H9 (cell line): ENCODE results near the gene LPAR6. TPM values are rescaled to one million over a fixed set of nuclear protein-coding genes. Genes with fewer than 3 reads are reported as not detected.

Experiments used
- DNase-seq: peaks from one replicate; pipeline ENCODE4 v3.0.0-alpha.2; 2017
- H2AFZ ChIP-seq: one replicate; pipeline ENCODE4 v1.6.1; 2013; ENCODE audit warnings: mild to moderate bottlenecking, low read length, control low read depth, moderate library complexity
- H2AK5ac ChIP-seq: 2 replicates; pipeline ENCODE4 v1.6.1; 2013; ENCODE audit warnings: low read length, control low read depth, mixed read lengths; ENCODE audit not compliant: insufficient read length
- H2BK120ac ChIP-seq: one replicate; pipeline ENCODE4 v1.6.1; 2013; ENCODE audit warnings: low read depth, mild to moderate bottlenecking, low read length, control low read depth, inconsistent platforms; ENCODE audit not compliant: poor library complexity, severe bottlenecking
- H2BK12ac ChIP-seq: 2 replicates; pipeline ENCODE4 v1.6.1; 2013; ENCODE audit warnings: low read length, control low read depth, mixed read lengths, low read depth; ENCODE audit not compliant: insufficient read length
- H2BK15ac ChIP-seq: 2 replicates; pipeline ENCODE4 v1.6.1; 2013; ENCODE audit warnings: low read depth, low read length, control low read depth
- H2BK20ac ChIP-seq: one replicate; pipeline ENCODE4 v1.6.1; 2013; ENCODE audit warnings: low read depth, mild to moderate bottlenecking, low read length, control low read depth, inconsistent platforms; ENCODE audit not compliant: poor library complexity, severe bottlenecking
- H2BK5ac ChIP-seq: 2 replicates; pipeline ENCODE4 v1.6.1; 2013; ENCODE audit warnings: low read length, control low read depth, mixed read lengths; ENCODE audit not compliant: insufficient read length
- H3K14ac ChIP-seq: 2 replicates; pipeline ENCODE4 v1.6.1; 2013; ENCODE audit warnings: low read length, control low read depth; ENCODE audit not compliant: insufficient read depth
- H3K18ac ChIP-seq: 2 replicates; pipeline ENCODE4 v1.6.1; 2013; ENCODE audit warnings: low read depth, mild to moderate bottlenecking, mixed read lengths, low read length, control low read depth; ENCODE audit not compliant: insufficient read length
- H3K23ac ChIP-seq: 2 replicates; pipeline ENCODE4 v1.6.1; 2013; ENCODE audit warnings: low read length, control low read depth, mixed read lengths, low read depth; ENCODE audit not compliant: insufficient read length
- H3K23me2 ChIP-seq: 2 replicates; pipeline ENCODE4 v1.6.1; 2013; ENCODE audit warnings: low read depth, mild to moderate bottlenecking, mixed read lengths, low read length, control low read depth; ENCODE audit not compliant: insufficient read length, poor library complexity, severe bottlenecking
- H3K27ac ChIP-seq: 2 replicates; pipeline ENCODE4 v1.5.1; 2013; ENCODE audit warnings: low read length, control low read depth, mixed read lengths, low read depth; ENCODE audit not compliant: insufficient read length
- H3K27me3 ChIP-seq: 2 replicates; pipeline ENCODE4 v1.6.1; 2013; ENCODE audit warnings: low read length, control low read depth, inconsistent platforms; ENCODE audit not compliant: insufficient read depth
- H3K4ac ChIP-seq: 2 replicates; pipeline ENCODE4 v1.6.1; 2013; ENCODE audit warnings: low read depth, mild to moderate bottlenecking, control low read depth, inconsistent platforms, low read length, moderate library complexity
- H3K4me1 ChIP-seq: 2 replicates; pipeline ENCODE4 v1.6.1; 2013; ENCODE audit warnings: low read length, control low read depth, inconsistent platforms; ENCODE audit not compliant: insufficient read depth
- H3K4me2 ChIP-seq: 2 replicates; pipeline ENCODE4 v1.6.1; 2013; ENCODE audit warnings: low read length, control low read depth, mixed read lengths; ENCODE audit not compliant: insufficient read length, insufficient read depth
- H3K56ac ChIP-seq: 2 replicates; pipeline ENCODE4 v1.6.1; 2013; ENCODE audit warnings: low read depth, mild to moderate bottlenecking, mixed read lengths, low read length, control low read depth; ENCODE audit not compliant: insufficient read length
- H3K79me1 ChIP-seq: 2 replicates; pipeline ENCODE4 v1.6.1; 2013; ENCODE audit warnings: low read depth, mild to moderate bottlenecking, moderate library complexity, low read length, control low read depth, inconsistent platforms; ENCODE audit not compliant: insufficient read depth, poor library complexity, severe bottlenecking
- H3K79me2 ChIP-seq: 2 replicates; pipeline ENCODE4 v1.6.1; 2013; ENCODE audit warnings: low read length, control low read depth, inconsistent platforms; ENCODE audit not compliant: insufficient read depth
- H3K9ac ChIP-seq: 2 replicates; pipeline ENCODE4 v1.6.1; 2013; ENCODE audit warnings: low read length, control low read depth, mixed read lengths; ENCODE audit not compliant: insufficient read length; ENCODE audit errors: extremely low read depth
- H3K9me3 ChIP-seq: one replicate; pipeline ENCODE4 v1.6.1; 2013; ENCODE audit warnings: low read depth, low read length, inconsistent platforms; ENCODE audit not compliant: control insufficient read depth
- H3T11ph ChIP-seq: one replicate; pipeline ENCODE4 v1.6.1; 2013; ENCODE audit warnings: mild to moderate bottlenecking, low read length, control low read depth, inconsistent platforms
- H4K20me1 ChIP-seq: one replicate; pipeline ENCODE4 v1.6.1; 2013; ENCODE audit not compliant: control insufficient read depth, insufficient read length, insufficient read depth
- H4K5ac ChIP-seq: 2 replicates; pipeline ENCODE4 v1.6.1; 2013; ENCODE audit warnings: low read depth, mild to moderate bottlenecking, mixed read lengths, low read length, control low read depth; ENCODE audit not compliant: insufficient read length
- H4K8ac ChIP-seq: replicated peaks from 2 replicates; pipeline ENCODE4 v1.6.1; 2013; ENCODE audit warnings: low read length, control low read depth, mixed read lengths, low read depth; ENCODE audit not compliant: insufficient read length
- H4K91ac ChIP-seq: 2 replicates; pipeline ENCODE4 v1.6.1; 2013; ENCODE audit warnings: low read depth, mild to moderate bottlenecking, moderate library complexity, mixed read lengths, low read length, control low read depth; ENCODE audit not compliant: insufficient read length
- H3K27ac Mint-ChIP-seq, 3 experiments: 2 replicates in 2 of 3; 3 replicates in 1 of 3; pipeline ENCODE4 v1.8.0; 2020 to 2021; ENCODE audit warnings: mixed read lengths in 3 of 3, mild to moderate bottlenecking in 1 of 3, moderate library complexity in 1 of 3
- H3K27me3 Mint-ChIP-seq: 2 replicates; pipeline ENCODE4 v1.8.0; 2021; ENCODE audit warnings: low read depth, mild to moderate bottlenecking, moderate library complexity, mixed read lengths
- H3K36me3 Mint-ChIP-seq, 3 experiments: 2 replicates in 2 of 3; 3 replicates in 1 of 3; pipeline ENCODE4 v1.8.0; 2020 to 2021; ENCODE audit warnings: low read depth in 3 of 3, mixed read lengths in 3 of 3; ENCODE audit not compliant: insufficient read depth in 1 of 3
- H3K4me1 Mint-ChIP-seq, 2 experiments: 2 replicates each; pipeline ENCODE4 v1.8.0; 2020; ENCODE audit warnings: mixed read lengths in 2 of 2
- H3K4me3 Mint-ChIP-seq, 2 experiments: 2 replicates in 1 of 2; 3 replicates in 1 of 2; pipeline ENCODE4 v1.8.0; 2020 to 2021; ENCODE audit warnings: mild to moderate bottlenecking in 2 of 2, mixed read lengths in 2 of 2, moderate library complexity in 1 of 2
- H3K9me3 Mint-ChIP-seq, 2 experiments: 2 replicates in 1 of 2; 3 replicates in 1 of 2; pipeline ENCODE4 v1.8.0; 2020; ENCODE audit warnings: mild to moderate bottlenecking in 2 of 2, mixed read lengths in 2 of 2, moderate library complexity in 1 of 2
- WGBS: extraction: QIAGEN DNeasy Blood & Tissue Kit; methylation state at CpG from one replicate; pipeline ENCODE4 v1.1.7; 2013; ENCODE audit warnings: missing lambda C conversion rate, low lambda C conversion rate, mixed read lengths; ENCODE audit not compliant: insufficient read length; ENCODE audit errors: extremely low coverage; 5-methylcytosine and 5-hydroxymethylcytosine counted together
- total RNA-seq: library from RNA; stranded (reverse); gene quantifications from 2 replicates; pipeline ENCODE4 v1.2.1, GENCODE V29; 2021
- TF ChIP-seq, protein P1 (sequence below): fragments of 200-600 bp; sonication (generic); conservative IDR thresholded peaks from 3 replicates; pipeline ENCODE4 v1.8.0; 2021; ENCODE audit warnings: antibody characterized with exemption, mild to moderate bottlenecking

LPAR6 gene
- total RNA-seq, 1 experiment from 2014 or later = 4.2 TPM

DNA sequence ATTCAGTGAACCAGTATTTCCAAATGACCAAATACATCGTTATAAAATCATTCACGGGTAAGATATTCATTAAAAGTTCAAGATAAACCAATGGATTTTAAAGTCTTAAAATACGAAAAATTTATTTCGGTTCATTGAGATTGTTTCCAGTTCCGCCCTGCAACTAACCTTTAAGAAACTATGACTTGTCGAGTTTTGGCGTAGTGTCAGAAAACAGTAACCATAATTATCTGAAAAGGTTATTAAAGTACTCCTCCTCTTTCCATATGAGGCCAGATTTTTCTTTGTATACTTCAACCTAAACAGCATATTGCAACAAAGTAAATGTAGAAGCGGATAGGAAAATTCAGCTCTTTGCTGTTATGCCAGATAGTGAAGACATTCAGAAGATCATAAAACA is 26.1 kb downstream of the LPAR6 start:
- Histone ChIP-seq H2BK15ac (no peak overlapping the region), H2AFZ (no peak overlapping the region), H3K27me3 (no peaks in the 10 kb centered on the region), H3K18ac (no peak overlapping the region), H4K91ac (no peak overlapping the region), H3K4me2 (no peak overlapping the region), H3K79me2 (no peaks in the 10 kb centered on the region), H3K56ac (no peak overlapping the region), H2BK120ac (no peak overlapping the region), H3K9ac (no peak overlapping the region), H4K8ac (no peak overlapping the region), H3K4ac (no peak overlapping the region), H2BK20ac (no peak overlapping the region), H2BK12ac (no peak overlapping the region), H3K9me3 (no peaks in the 10 kb centered on the region), H3K4me1 (no peaks in the 10 kb centered on the region), H3K23me2 (no peaks in the 10 kb centered on the region), H2BK5ac (no peak overlapping the region), H3K23ac (no peak overlapping the region), H3K27ac (no peak overlapping the region), H3T11ph (no peak overlapping the region), H3K14ac (no peak overlapping the region), H4K20me1 (no peaks in the 10 kb centered on the region), H4K5ac (no peak overlapping the region), H2AK5ac (no peak overlapping the region), H3K79me1 (no peaks in the 10 kb centered on the region)
- no CpG with 5 or more reads among the region's 8 CpGs for WGBS
- Mint-ChIP-seq H3K4me3 (no peak overlapping the region), H3K27me3 (no peaks in the 10 kb centered on the region), H3K9me3 (0 out of 5 replicates have a peak, but pooled peaks cover 0 to 2% of the 10 kb centered on the region in 2 experiments), H3K4me1 (no peaks in the 10 kb centered on the region), H3K27ac (no peak overlapping the region), H3K36me3 (no peaks in the 10 kb centered on the region; a peak in 1 of 7 replicates)
- TF ChIP-seq, protein P1, sequence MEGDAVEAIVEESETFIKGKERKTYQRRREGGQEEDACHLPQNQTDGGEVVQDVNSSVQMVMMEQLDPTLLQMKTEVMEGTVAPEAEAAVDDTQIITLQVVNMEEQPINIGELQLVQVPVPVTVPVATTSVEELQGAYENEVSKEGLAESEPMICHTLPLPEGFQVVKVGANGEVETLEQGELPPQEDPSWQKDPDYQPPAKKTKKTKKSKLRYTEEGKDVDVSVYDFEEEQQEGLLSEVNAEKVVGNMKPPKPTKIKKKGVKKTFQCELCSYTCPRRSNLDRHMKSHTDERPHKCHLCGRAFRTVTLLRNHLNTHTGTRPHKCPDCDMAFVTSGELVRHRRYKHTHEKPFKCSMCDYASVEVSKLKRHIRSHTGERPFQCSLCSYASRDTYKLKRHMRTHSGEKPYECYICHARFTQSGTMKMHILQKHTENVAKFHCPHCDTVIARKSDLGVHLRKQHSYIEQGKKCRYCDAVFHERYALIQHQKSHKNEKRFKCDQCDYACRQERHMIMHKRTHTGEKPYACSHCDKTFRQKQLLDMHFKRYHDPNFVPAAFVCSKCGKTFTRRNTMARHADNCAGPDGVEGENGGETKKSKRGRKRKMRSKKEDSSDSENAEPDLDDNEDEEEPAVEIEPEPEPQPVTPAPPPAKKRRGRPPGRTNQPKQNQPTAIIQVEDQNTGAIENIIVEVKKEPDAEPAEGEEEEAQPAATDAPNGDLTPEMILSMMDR = no peak
- DNase-seq = no peak
